ENCODE results near the gene SOHLH1. TPM values are rescaled to one million over a fixed set of nuclear protein-coding genes. Genes with fewer than 3 reads are reported as not detected.
"Not testable (repeated sequence)": the region's sequence is repeated elsewhere in the genome, so short reads cannot be mapped to it uniquely, and the experiment has no call there.

The SOHLH1 gene
- total and polyA plus RNA-seq, 2 donors = 0.05 TPM; not detected in 1

DNA sequence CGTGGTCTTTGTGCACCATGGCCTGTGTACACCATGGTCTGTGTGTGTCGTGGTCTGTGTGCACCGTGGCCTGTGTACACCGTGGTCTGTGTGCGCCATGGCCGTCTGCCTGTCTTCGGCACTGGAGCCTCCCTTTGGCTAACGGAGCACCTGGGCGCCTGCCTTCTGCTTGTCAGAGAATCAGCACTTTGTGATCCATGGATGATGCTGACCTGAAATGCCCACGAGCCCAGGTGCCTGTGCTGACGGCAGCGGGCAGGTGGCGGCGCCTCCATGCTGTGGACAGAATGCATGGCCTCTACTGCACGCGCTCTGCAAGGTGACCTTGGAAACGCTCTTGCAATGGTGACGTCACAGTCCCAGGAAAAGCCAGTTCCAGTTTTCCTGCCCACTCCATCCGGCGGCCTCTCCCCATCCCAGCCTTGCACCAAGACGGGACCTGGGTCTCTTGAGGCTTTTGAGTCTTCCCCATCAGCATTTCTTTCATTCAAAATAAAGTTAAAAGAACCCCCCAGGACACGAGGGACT lies 21.6 kb downstream of the SOHLH1 start:
- no peaks in the 10 kb centered on the region for H3K27me3 ChIP-seq (ENCODE audit: control insufficient read depth in 2 of 2, insufficient read depth in 1 of 2, low read length in 1 of 2)
- no peaks in the 10 kb centered on the region for H3K4me1 ChIP-seq (ENCODE audit: control insufficient read depth in 2 of 2, insufficient read depth in 2 of 2, low read length in 2 of 2)
- H3K27ac ChIP-seq (ENCODE audit: low read depth in 1 of 2, low read length in 1 of 2) = no peak overlapping the region
- WGBS = 90% methylated on average over 22 of the region's 22 CpGs
- peaks cover 0 to 1% of the 10 kb centered on the region in 2 donors for H3K9me3 ChIP-seq (ENCODE audit: control insufficient read depth in 2 of 2, insufficient read depth in 1 of 2, low read length in 1 of 2)
- no peak for DNase-seq (ENCODE audit: low read depth in 6 of 9, low spot score in 9 of 9)
- H3K4me3 ChIP-seq (ENCODE audit: low read length in 2 of 2) = no peak overlapping the region
- H3K36me3 ChIP-seq (ENCODE audit: control insufficient read depth in 2 of 2, insufficient read depth in 2 of 2, low read length in 1 of 2) = no peaks in the 10 kb centered on the region

DNA sequence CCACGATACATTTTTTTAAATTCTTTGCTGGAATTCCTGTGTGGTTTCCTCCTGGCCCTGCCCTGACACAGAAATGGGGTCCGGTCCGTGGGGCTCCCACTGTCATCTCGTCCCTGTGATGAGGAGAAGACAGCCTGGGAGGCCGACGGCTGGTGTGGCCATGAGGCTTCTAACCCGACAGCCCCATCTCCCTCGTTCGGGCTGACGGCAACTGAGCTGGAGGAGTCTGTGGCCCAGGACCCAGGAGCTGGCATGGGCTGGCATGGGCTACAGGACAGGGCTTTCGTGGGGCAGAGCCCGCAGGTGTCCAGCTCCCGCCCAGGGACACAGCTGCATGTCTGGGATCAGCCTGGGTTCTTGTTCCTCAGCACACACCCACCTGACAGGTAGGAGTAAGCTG lies 22.4 kb downstream of the SOHLH1 start:
- no peaks in the 10 kb centered on the region for H3K4me1 ChIP-seq (ENCODE audit: control insufficient read depth in 2 of 2, insufficient read depth in 2 of 2, low read length in 2 of 2)
- no peaks in the 10 kb centered on the region for H3K36me3 ChIP-seq (ENCODE audit: control insufficient read depth in 2 of 2, insufficient read depth in 2 of 2, low read length in 1 of 2)
- peaks cover 0 to 1% of the 10 kb centered on the region in 2 donors for H3K9me3 ChIP-seq (ENCODE audit: control insufficient read depth in 2 of 2, insufficient read depth in 1 of 2, low read length in 1 of 2)
- no peak overlapping the region for H3K27ac ChIP-seq (ENCODE audit: low read depth in 1 of 2, low read length in 1 of 2)
- no peak overlapping the region for H3K4me3 ChIP-seq (ENCODE audit: low read length in 2 of 2)
- DNase-seq (ENCODE audit: low read depth in 6 of 9, low spot score in 9 of 9) = no peak
- H3K27me3 ChIP-seq (ENCODE audit: control insufficient read depth in 2 of 2, insufficient read depth in 1 of 2, low read length in 1 of 2) = no peaks in the 10 kb centered on the region
- 89% methylated on average over 13 of the region's 13 CpGs for WGBS

DNA sequence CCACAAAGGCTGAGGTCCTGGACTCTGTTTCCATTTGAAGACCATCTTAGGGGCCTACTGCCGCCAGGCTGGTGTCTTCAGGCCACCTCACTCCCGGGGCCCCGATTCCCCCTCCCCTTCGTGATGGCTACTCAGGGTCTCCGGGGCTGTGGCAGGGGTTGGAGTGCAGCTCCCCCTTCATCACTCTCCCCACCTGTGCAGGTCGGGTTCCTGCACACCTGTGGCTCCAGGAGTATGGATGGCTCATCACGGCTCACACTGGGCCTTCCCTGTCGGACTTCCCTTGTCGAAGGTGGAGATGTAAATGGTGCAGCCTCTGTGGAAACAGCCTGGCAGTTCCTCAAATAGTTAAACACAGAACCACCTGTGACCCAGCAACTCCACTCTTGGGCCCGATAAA lies 24.3 kb downstream of the SOHLH1 start:
- Histone ChIP-seq H3K9me3 (ENCODE audit: control insufficient read depth in 2 of 2, insufficient read depth in 1 of 2, low read length in 1 of 2) (peaks cover 0 to 1% of the 10 kb centered on the region in 2 donors), H3K4me1 (ENCODE audit: control insufficient read depth in 2 of 2, insufficient read depth in 2 of 2, low read length in 2 of 2) (no peaks in the 10 kb centered on the region), H3K4me3 (ENCODE audit: low read length in 2 of 2) (no peak overlapping the region), H3K27ac (ENCODE audit: low read depth in 1 of 2, low read length in 1 of 2) (no peak overlapping the region), H3K27me3 (ENCODE audit: control insufficient read depth in 2 of 2, insufficient read depth in 1 of 2, low read length in 1 of 2) (no peaks in the 10 kb centered on the region), H3K36me3 (ENCODE audit: control insufficient read depth in 2 of 2, insufficient read depth in 2 of 2, low read length in 1 of 2) (no peaks in the 10 kb centered on the region)
- DNase-seq (ENCODE audit: low read depth in 6 of 9, low spot score in 9 of 9) = no peak
- WGBS = 84% methylated on average over 10 of the region's 10 CpGs

GRCh38 chr9:135673941-135674340 lies 25.3 kb downstream of the SOHLH1 start:
- H3K36me3 ChIP-seq (ENCODE audit: control insufficient read depth in 2 of 2, insufficient read depth in 2 of 2, low read length in 1 of 2) = no peaks in the 10 kb centered on the region
- H3K9me3 ChIP-seq (ENCODE audit: control insufficient read depth in 2 of 2, insufficient read depth in 1 of 2, low read length in 1 of 2) = peaks cover 0 to 1% of the 10 kb centered on the region in 2 donors
- H3K27ac ChIP-seq (ENCODE audit: low read depth in 1 of 2, low read length in 1 of 2) = no peak overlapping the region
- H3K4me3 ChIP-seq (ENCODE audit: low read length in 2 of 2) = no peak overlapping the region
- H3K4me1 ChIP-seq (ENCODE audit: control insufficient read depth in 2 of 2, insufficient read depth in 2 of 2, low read length in 2 of 2) = no peaks in the 10 kb centered on the region
- 83% methylated on average over 8 of the region's 8 CpGs for WGBS
- no peak for DNase-seq (ENCODE audit: low read depth in 6 of 9, low spot score in 9 of 9)
- H3K27me3 ChIP-seq (ENCODE audit: control insufficient read depth in 2 of 2, insufficient read depth in 1 of 2, low read length in 1 of 2) = no peaks in the 10 kb centered on the region

GRCh38 chr9:135672786-135673185 lies 26.5 kb downstream of the SOHLH1 start:
- 92% methylated on average over 7 of the region's 7 CpGs for WGBS
- H3K36me3 ChIP-seq (ENCODE audit: control insufficient read depth in 2 of 2, insufficient read depth in 2 of 2, low read length in 1 of 2); H3K27ac ChIP-seq (ENCODE audit: low read depth in 1 of 2, low read length in 1 of 2); H3K9me3 ChIP-seq (ENCODE audit: control insufficient read depth in 2 of 2, insufficient read depth in 1 of 2, low read length in 1 of 2); DNase-seq (ENCODE audit: low read depth in 6 of 9, low spot score in 9 of 9); H3K4me1 ChIP-seq (ENCODE audit: control insufficient read depth in 2 of 2, insufficient read depth in 2 of 2, low read length in 2 of 2); H3K4me3 ChIP-seq (ENCODE audit: low read length in 2 of 2); H3K27me3 ChIP-seq (ENCODE audit: control insufficient read depth in 2 of 2, insufficient read depth in 1 of 2, low read length in 1 of 2): not testable (repeated sequence)

DNA sequence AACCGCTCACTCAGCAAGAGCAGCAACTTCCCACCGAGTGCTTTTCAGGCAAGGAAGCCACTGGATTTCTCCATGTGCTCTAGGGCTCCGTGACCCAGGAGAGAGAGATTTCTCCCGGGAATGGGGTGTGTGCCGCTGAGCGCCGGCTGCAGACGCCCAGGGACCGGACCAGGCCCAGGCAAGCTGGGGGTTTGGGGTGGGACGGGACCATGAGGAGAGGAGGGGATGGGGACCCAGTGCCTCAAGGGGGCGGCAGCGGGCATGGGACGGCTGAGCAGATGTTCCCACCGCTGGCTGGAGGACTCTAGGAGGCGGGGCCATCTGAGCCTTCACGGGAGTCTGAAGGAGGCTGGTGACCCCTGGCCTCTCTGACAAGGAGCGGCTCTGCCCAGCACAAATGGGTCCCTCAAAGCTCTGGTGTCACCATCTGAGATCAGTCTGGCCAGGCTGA lies 27.7 kb downstream of the SOHLH1 start:
- Histone ChIP-seq H3K4me1 (ENCODE audit: control insufficient read depth in 2 of 2, insufficient read depth in 2 of 2, low read length in 2 of 2) (no peaks in the 10 kb centered on the region), H3K4me3 (ENCODE audit: low read length in 2 of 2) (no peak overlapping the region), H3K27ac (ENCODE audit: low read depth in 1 of 2, low read length in 1 of 2) (no peak overlapping the region), H3K9me3 (ENCODE audit: control insufficient read depth in 2 of 2, insufficient read depth in 1 of 2, low read length in 1 of 2) (peaks cover 0 to 1% of the 10 kb centered on the region in 2 donors), H3K36me3 (ENCODE audit: control insufficient read depth in 2 of 2, insufficient read depth in 2 of 2, low read length in 1 of 2) (no peaks in the 10 kb centered on the region), H3K27me3 (ENCODE audit: control insufficient read depth in 2 of 2, insufficient read depth in 1 of 2, low read length in 1 of 2) (peaks cover 0 to 2% of the 10 kb centered on the region in 2 donors)
- 60% methylated on average over 17 of the region's 17 CpGs for WGBS
- DNase-seq (ENCODE audit: low read depth in 6 of 9, low spot score in 9 of 9) = no peak

DNA sequence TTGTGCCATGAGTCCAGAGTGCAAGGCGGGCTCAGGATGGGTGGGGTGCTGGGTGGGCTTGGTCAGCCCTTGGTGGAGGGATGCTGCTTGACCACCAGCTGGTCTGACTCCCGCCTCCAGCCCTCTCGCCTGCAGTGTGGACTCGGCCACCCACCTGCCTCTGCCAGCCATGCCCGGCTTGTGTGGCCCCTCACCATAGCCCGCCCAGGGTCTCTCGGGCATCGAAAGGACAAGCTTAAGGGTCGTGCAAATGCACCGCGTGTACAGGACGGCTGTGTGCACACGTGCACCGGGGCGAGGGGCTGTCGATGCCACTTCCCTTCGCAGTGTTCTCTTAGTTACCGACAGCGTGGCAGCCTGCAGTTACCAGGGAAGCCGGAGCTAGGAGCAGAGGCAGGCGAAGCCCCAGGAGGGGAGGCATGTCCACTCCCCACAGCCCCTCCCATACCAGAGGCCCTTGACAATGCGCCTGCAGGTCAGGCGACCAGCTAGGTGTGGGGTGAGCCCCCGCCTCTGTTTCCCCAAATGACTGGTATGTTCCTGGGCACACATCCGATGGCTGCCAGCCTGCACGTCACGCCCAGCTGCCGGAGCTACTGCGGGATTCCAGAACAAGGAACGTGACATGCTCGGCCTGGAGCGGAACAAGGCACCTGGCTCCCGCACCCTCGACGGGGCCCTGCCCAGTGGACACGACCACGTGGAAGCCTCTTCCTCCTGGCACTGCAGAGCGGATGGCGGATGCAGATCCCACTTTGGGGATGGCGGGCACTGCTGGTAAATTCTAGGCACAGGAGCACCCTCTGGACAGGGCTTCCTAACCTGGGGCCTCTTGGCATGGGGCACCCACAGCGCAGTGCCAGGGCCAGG lies 28.3 kb downstream of the SOHLH1 start:
- H3K27me3 ChIP-seq (ENCODE audit: control insufficient read depth in 2 of 2, insufficient read depth in 1 of 2, low read length in 1 of 2) = peaks cover 0 to 2% of the 10 kb centered on the region in 2 donors
- H3K4me3 ChIP-seq (ENCODE audit: low read length in 2 of 2) = no peak overlapping the region
- H3K4me1 ChIP-seq (ENCODE audit: control insufficient read depth in 2 of 2, insufficient read depth in 2 of 2, low read length in 2 of 2) = no peaks in the 10 kb centered on the region
- peaks cover 0 to 1% of the 10 kb centered on the region in 2 donors for H3K9me3 ChIP-seq (ENCODE audit: control insufficient read depth in 2 of 2, insufficient read depth in 1 of 2, low read length in 1 of 2)
- no peak overlapping the region for H3K27ac ChIP-seq (ENCODE audit: low read depth in 1 of 2, low read length in 1 of 2)
- no peaks in the 10 kb centered on the region for H3K36me3 ChIP-seq (ENCODE audit: control insufficient read depth in 2 of 2, insufficient read depth in 2 of 2, low read length in 1 of 2)
- no peak for DNase-seq (ENCODE audit: low read depth in 6 of 9, low spot score in 9 of 9)
- WGBS = 92% methylated on average over 41 of the region's 41 CpGs

- DNase-seq (ENCODE audit: low read depth in 6 of 9, low spot score in 9 of 9) = no peak
- H3K27ac ChIP-seq (ENCODE audit: low read depth in 1 of 2, low read length in 1 of 2) = no peak overlapping the region
- no peaks in the 10 kb centered on the region for H3K4me1 ChIP-seq (ENCODE audit: control insufficient read depth in 2 of 2, insufficient read depth in 2 of 2, low read length in 2 of 2)
- H3K27me3 ChIP-seq (ENCODE audit: control insufficient read depth in 2 of 2, insufficient read depth in 1 of 2, low read length in 1 of 2) = peaks cover 0 to 2% of the 10 kb centered on the region in 2 donors
- H3K36me3 ChIP-seq (ENCODE audit: control insufficient read depth in 2 of 2, insufficient read depth in 2 of 2, low read length in 1 of 2) = no peaks in the 10 kb centered on the region
- no peak overlapping the region for H3K4me3 ChIP-seq (ENCODE audit: low read length in 2 of 2)
- no peaks in the 10 kb centered on the region for H3K9me3 ChIP-seq (ENCODE audit: control insufficient read depth in 2 of 2, insufficient read depth in 1 of 2, low read length in 1 of 2)
- 98% methylated on average over 9 of the region's 9 CpGs for WGBS
Observed at GRCh38 chr9:135669616-135670285, 29.5 kb downstream of the SOHLH1 start.

- not testable (repeated sequence) for H3K36me3 ChIP-seq (ENCODE audit: control insufficient read depth in 2 of 2, insufficient read depth in 2 of 2, low read length in 1 of 2); H3K27ac ChIP-seq (ENCODE audit: low read depth in 1 of 2, low read length in 1 of 2); H3K27me3 ChIP-seq (ENCODE audit: control insufficient read depth in 2 of 2, insufficient read depth in 1 of 2, low read length in 1 of 2); H3K4me3 ChIP-seq (ENCODE audit: low read length in 2 of 2); H3K4me1 ChIP-seq (ENCODE audit: control insufficient read depth in 2 of 2, insufficient read depth in 2 of 2, low read length in 2 of 2); DNase-seq (ENCODE audit: low read depth in 6 of 9, low spot score in 9 of 9); H3K9me3 ChIP-seq (ENCODE audit: control insufficient read depth in 2 of 2, insufficient read depth in 1 of 2, low read length in 1 of 2)
- WGBS = 89% methylated on average over 5 of the region's 5 CpGs
Observed at GRCh38 chr9:135669018-135669417, 30.3 kb downstream of the SOHLH1 start.
